ENCODE results near the gene VPS52.

The VPS52 gene

DNA sequence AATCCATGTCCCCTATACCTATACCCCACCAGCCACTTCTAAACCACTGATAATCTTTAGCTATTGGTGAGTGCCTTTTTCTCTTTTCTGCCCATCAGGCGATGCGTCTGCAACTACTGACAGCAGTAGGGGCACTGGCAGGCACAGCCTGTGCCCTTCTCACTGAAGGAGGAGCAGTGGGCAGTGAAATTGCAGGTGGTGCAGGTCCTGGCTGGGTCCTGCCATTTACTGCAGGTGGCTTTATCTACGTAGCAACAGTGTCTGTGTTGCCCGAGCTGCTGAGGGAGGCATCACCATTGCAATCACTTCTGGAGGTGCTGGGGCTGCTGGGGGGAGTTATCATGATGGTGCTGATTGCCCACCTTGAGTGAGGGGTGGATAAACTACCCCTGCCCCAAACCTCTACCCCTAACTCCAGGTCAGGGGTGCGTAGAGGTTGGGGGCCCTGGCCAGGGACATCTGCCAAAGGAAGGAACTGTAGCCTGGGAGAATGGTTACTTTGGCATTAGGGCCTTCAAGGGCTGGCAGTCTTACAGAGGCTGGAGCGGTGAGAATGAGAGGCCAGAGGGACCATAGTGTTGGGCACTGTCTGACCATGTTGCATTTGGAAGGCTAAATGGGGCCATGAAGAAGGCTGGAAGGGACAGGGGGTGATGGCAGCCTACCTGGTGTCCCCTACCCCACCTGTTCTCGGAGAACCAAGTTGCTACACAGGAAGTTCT is 68.1 kb downstream of the VPS52 start:
- Histone ChIP-seq H2AFZ (no peak overlapping the region), H3K36me3 (ENCODE audit: control insufficient read depth, insufficient read depth, low read length) (no peaks in the 10 kb centered on the region), H3K9me3 (ENCODE audit: control insufficient read depth, low read length) (no peaks in the 10 kb centered on the region), H3K9ac (no peak overlapping the region), H3K4me3 (ENCODE audit: low read depth, low read length) (no peak overlapping the region), H3K79me2 (peaks cover 36% of the 10 kb centered on the region), H3K4me2 (ENCODE audit: low read length) (peak overlapping the region; percentile 97), H3K27ac (no peak overlapping the region), H3K4me1 (peaks cover 27% of the 10 kb centered on the region), H3K27me3 (ENCODE audit: control insufficient read depth, insufficient read depth, low read length) (no peaks in the 10 kb centered on the region)
- TF ChIP-seq, protein P1, sequence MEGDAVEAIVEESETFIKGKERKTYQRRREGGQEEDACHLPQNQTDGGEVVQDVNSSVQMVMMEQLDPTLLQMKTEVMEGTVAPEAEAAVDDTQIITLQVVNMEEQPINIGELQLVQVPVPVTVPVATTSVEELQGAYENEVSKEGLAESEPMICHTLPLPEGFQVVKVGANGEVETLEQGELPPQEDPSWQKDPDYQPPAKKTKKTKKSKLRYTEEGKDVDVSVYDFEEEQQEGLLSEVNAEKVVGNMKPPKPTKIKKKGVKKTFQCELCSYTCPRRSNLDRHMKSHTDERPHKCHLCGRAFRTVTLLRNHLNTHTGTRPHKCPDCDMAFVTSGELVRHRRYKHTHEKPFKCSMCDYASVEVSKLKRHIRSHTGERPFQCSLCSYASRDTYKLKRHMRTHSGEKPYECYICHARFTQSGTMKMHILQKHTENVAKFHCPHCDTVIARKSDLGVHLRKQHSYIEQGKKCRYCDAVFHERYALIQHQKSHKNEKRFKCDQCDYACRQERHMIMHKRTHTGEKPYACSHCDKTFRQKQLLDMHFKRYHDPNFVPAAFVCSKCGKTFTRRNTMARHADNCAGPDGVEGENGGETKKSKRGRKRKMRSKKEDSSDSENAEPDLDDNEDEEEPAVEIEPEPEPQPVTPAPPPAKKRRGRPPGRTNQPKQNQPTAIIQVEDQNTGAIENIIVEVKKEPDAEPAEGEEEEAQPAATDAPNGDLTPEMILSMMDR (IDR thresholded peaks at IDR 0.05): no peak

DNA sequence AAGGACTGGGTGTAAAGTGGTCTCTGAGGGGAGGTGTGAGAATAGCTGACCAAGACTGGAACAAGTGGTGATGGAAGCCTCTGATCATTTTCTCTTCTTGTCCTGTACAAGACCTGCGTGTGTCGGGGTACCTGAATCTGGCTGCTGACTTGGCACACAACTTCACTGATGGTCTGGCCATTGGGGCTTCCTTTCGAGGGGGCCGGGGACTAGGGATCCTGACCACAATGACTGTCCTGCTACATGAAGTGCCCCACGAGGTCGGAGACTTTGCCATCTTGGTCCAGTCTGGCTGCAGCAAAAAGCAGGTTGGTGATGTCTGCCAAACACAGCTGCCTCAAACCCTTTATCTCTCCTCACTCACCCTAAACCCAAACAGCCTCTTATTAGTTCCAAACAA is 68.9 kb downstream of the VPS52 start:
- TF ChIP-seq, protein P1 (IDR thresholded peaks at IDR 0.05): no peak
- Histone ChIP-seq H2AFZ (no peak overlapping the region), H3K27ac (no peak overlapping the region), H3K4me3 (ENCODE audit: low read depth, low read length) (no peak overlapping the region), H3K79me2 (peaks cover 36% of the 10 kb centered on the region), H3K4me1 (peaks cover 29% of the 10 kb centered on the region), H3K4me2 (ENCODE audit: low read length) (no peak overlapping the region), H3K9me3 (ENCODE audit: control insufficient read depth, low read length) (no peaks in the 10 kb centered on the region), H3K36me3 (ENCODE audit: control insufficient read depth, insufficient read depth, low read length) (no peaks in the 10 kb centered on the region), H3K27me3 (ENCODE audit: control insufficient read depth, insufficient read depth, low read length) (no peaks in the 10 kb centered on the region), H3K9ac (no peak overlapping the region)

DNA sequence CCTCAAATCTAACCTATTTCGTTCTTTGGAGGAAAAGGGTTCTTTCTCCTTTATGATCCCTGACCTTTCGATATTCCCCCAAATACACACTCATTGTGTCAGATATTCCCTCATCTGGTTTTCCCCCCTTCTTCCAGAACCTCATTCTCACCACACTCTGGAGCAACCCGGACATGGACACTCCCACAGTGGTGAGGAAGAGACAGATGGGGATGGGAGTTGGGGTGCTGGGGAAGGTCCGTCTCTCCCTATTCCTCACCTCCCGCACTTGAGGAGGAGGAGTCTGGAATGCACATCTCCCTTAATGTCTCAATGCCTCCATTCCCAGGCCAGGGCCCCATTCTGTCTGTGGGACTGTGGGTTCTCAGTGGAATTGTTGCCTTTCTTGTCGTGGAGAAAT is 69.7 kb downstream of the VPS52 start:
- no peak overlapping the region for H3K27ac ChIP-seq
- peaks cover 35% of the 10 kb centered on the region for H3K4me1 ChIP-seq

DNA sequence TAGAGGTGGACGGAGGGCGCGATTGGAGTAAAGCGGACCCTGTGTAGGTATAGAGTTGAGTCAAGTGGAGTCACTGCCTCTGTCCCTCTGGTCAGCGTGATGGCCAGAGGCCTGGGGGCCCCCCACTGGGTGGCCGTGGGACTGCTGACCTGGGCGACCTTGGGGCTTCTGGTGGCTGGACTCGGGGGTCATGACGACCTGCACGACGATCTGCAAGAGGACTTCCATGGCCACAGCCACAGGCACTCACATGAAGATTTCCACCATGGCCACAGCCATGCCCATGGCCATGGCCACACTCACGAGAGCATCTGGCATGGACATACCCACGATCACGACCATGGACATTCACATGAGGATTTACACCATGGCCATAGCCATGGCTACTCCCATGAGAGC is 70.5 kb downstream of the VPS52 start:
- H3K27ac ChIP-seq: peak overlapping the region; percentile 100
- peak overlapping the region; percentile 81 for H3K4me3 ChIP-seq (ENCODE audit: low read depth, low read length)
- TF ChIP-seq, protein P1 (IDR thresholded peaks at IDR 0.05): no peak
- peaks cover 36% of the 10 kb centered on the region for H3K79me2 ChIP-seq
- peak overlapping the region; percentile 58 for H3K9ac ChIP-seq
- H3K27me3 ChIP-seq (ENCODE audit: control insufficient read depth, insufficient read depth, low read length): no peaks in the 10 kb centered on the region
- peak overlapping the region; percentile 98 for H2AFZ ChIP-seq
- no peaks in the 10 kb centered on the region for H3K9me3 ChIP-seq (ENCODE audit: control insufficient read depth, low read length)
- H3K36me3 ChIP-seq (ENCODE audit: control insufficient read depth, insufficient read depth, low read length): no peaks in the 10 kb centered on the region
- peaks cover 34% of the 10 kb centered on the region for H3K4me1 ChIP-seq
- H3K4me2 ChIP-seq (ENCODE audit: low read length): peak overlapping the region; percentile 83

More for the DNA sequence above, 69.7 kb downstream of the VPS52 start:
- TF ChIP-seq, protein P1 (IDR thresholded peaks at IDR 0.05): no peak
- peaks cover 36% of the 10 kb centered on the region for H3K79me2 ChIP-seq
- H3K36me3 ChIP-seq (ENCODE audit: control insufficient read depth, insufficient read depth, low read length): no peaks in the 10 kb centered on the region
- H3K27me3 ChIP-seq (ENCODE audit: control insufficient read depth, insufficient read depth, low read length): no peaks in the 10 kb centered on the region
- H2AFZ ChIP-seq: no peak overlapping the region
- peak overlapping the region; percentile 81 for H3K4me3 ChIP-seq (ENCODE audit: low read depth, low read length)
- H3K9ac ChIP-seq: no peak overlapping the region
- peak overlapping the region; percentile 83 for H3K4me2 ChIP-seq (ENCODE audit: low read length)
- no peaks in the 10 kb centered on the region for H3K9me3 ChIP-seq (ENCODE audit: control insufficient read depth, low read length)

Data from parathyroid adenoma (tissue), 2 donors.